ENCODE results near the gene ATXN7. TPM values are rescaled to one million over a fixed set of nuclear protein-coding genes. Genes with fewer than 3 reads are reported as not detected.
A peak's percentile ranks its signal among the peaks of the same experiment; 100 is the strongest.

Gene ATXN7
- total and polyA plus RNA-seq, 10 of the 15 experiments (the other 5 are each of a cell fraction or from before 2014, with no cell fraction given), result 0.83 to 24.6 (median 8.5) TPM

DNA sequence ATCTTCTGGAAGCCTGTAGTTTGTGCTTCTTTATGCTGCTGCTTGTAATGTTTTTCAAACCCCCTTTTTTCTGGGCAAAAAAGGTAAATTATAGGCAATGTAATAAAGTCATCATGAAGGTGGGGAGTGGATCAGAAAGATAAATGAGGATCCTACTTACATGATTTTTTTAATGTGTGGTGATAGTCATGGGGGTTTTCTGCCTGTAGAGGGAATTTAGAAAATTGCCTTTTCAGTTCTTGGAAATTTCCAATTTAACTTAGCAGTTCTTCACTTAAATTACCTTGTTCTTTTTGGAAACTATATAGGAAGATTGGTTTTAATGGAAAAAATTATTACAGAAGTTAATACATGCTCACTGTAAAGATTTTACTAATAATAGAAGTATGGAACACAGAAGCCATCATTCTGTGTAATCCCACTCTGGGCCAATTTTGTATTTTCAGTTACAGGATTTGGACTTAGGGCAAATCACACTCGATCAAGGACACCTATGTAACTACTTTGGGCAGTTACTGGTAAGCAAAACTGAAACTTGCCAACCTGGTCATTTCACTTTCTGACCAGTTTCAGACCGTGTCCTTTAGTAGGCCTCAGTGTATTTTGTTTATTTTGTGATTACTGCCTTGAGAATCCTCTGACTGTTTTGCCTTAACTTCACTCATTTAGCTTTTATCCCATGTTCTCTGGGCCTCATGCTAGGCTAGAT, 59.0 kb downstream of the ATXN7 start:
- SMC1A ChIA-PET (ENCODE audit: uncharacterized antibody, unreplicated experiment), result interaction anchor here (0.7 to 1.3 kb wide), 6 partner anchors 14 to 304 kb away, joined by 3 to 5 read pairs (median 3); no protein-coding TSS in a partner anchor
- TF ChIP-seq, protein P1, sequence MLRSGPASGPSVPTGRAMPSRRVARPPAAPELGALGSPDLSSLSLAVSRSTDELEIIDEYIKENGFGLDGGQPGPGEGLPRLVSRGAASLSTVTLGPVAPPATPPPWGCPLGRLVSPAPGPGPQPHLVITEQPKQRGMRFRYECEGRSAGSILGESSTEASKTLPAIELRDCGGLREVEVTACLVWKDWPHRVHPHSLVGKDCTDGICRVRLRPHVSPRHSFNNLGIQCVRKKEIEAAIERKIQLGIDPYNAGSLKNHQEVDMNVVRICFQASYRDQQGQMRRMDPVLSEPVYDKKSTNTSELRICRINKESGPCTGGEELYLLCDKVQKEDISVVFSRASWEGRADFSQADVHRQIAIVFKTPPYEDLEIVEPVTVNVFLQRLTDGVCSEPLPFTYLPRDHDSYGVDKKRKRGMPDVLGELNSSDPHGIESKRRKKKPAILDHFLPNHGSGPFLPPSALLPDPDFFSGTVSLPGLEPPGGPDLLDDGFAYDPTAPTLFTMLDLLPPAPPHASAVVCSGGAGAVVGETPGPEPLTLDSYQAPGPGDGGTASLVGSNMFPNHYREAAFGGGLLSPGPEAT (IDR thresholded peaks at IDR 0.05; ENCODE audit: low read depth), result 0 out of 2 replicates have a peak, but pooled peaks have one; percentile 35
- TF ChIP-seq MEF2A (IDR thresholded peaks at IDR 0.05; ENCODE audit: insufficient read depth, low read depth, low read length) (no peak), BHLHE40 (IDR thresholded peaks at IDR 0.05; ENCODE audit: borderline replicate concordance in 1 of 2, low read depth in 2 of 2, low read length in 1 of 2) (no peak), IKZF2 (IDR thresholded peaks at IDR 0.05) (no peak)
- TF ChIP-seq, protein P2, sequence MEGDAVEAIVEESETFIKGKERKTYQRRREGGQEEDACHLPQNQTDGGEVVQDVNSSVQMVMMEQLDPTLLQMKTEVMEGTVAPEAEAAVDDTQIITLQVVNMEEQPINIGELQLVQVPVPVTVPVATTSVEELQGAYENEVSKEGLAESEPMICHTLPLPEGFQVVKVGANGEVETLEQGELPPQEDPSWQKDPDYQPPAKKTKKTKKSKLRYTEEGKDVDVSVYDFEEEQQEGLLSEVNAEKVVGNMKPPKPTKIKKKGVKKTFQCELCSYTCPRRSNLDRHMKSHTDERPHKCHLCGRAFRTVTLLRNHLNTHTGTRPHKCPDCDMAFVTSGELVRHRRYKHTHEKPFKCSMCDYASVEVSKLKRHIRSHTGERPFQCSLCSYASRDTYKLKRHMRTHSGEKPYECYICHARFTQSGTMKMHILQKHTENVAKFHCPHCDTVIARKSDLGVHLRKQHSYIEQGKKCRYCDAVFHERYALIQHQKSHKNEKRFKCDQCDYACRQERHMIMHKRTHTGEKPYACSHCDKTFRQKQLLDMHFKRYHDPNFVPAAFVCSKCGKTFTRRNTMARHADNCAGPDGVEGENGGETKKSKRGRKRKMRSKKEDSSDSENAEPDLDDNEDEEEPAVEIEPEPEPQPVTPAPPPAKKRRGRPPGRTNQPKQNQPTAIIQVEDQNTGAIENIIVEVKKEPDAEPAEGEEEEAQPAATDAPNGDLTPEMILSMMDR (IDR thresholded peaks at IDR 0.05 in 2 of 3, conservative IDR thresholded peaks at IDR 0.05 in 1 of 3; ENCODE audit: control insufficient read depth in 2 of 3, extremely low read depth in 1 of 3, insufficient read depth in 1 of 3, low read depth in 3 of 3, low read length in 3 of 3), result no peak
- peak; percentile 69 for ATAC-seq
- no TSS peak for BruUV-seq (replicated peaks)
- POLR2A ChIA-PET, result interaction anchor here (0.9 to 1.1 kb wide), 2 partner anchors 13 to 22 kb away, joined by 3 to 6 read pairs; no protein-coding TSS in a partner anchor
- Histone ChIP-seq H3K36me3 (ENCODE audit: control insufficient read depth in 2 of 2, insufficient read depth in 2 of 2, low read length in 1 of 2) (peaks cover 0 to 16% of the 10 kb centered on the region in 2 experiments; a peak in 3 of 4 replicates), H3K27me3 (replicated peaks in 1 of 2; ENCODE audit: control insufficient read depth in 2 of 2, insufficient read depth in 2 of 2, low read length in 1 of 2) (no peaks in the 10 kb centered on the region), H2AFZ (ENCODE audit: control insufficient read depth, low read depth, low read length) (no peak overlapping the region), H3K4me1 (ENCODE audit: control insufficient read depth, insufficient read depth, low read length) (peaks cover 39% of the 10 kb centered on the region), H3K9me3 (replicated peaks; ENCODE audit: control insufficient read depth, insufficient read depth, low read length) (no peaks in the 10 kb centered on the region), H3K27ac (ENCODE audit: control insufficient read depth, insufficient read depth) (peak overlapping the region; percentile 56), H3K79me2 (ENCODE audit: control insufficient read depth, insufficient read depth, low read length) (peaks cover 5% of the 10 kb centered on the region), H4K20me1 (ENCODE audit: control insufficient read depth, insufficient read depth) (no peaks in the 10 kb centered on the region), H3K4me3 (no peak overlapping the region), H3K4me2 (ENCODE audit: control insufficient read depth, insufficient read depth) (peak overlapping the region; percentile 75), H3K9ac (ENCODE audit: control insufficient read depth, insufficient read depth, low read length) (0 out of 2 replicates have a peak overlapping the region, but pooled peaks have one; percentile 8)
- CTCF ChIA-PET, result interaction anchor here (1.0 to 1.6 kb wide), 4 partner anchors 13 to 39 kb away, joined by 3 to 6 read pairs (median 4); no protein-coding TSS in a partner anchor
- 2% methylated on average over 2 of the region's 2 CpGs for WGBS (ENCODE audit: insufficient coverage, insufficient replicate concordance, low lambda C conversion rate, missing lambda C conversion rate)
- RAD21 ChIA-PET (ENCODE audit: unreplicated experiment), result interaction anchor here (1.1 kb wide), 2 partner anchors 11 to 44 kb away, joined by 3 read pairs; no protein-coding TSS in a partner anchor
- FAIRE-seq, result no peak
- DNase-seq (ENCODE audit: low read depth, low spot score), result no peak
- intact Hi-C loops (cut with micrococcal nuclease; ENCODE audit: unreplicated experiment), result no loop called here
- in situ Hi-C loops (cut with MboI), result no loop called here

Data from GM12878 (cell line).